Body of pancreas (tissue), 4 donors: ENCODE results near the gene CYTH1.

Experiments
- CTCF ChIP-seq, 7 experiments: fragments of 450-650 bp in 4 of 7; fragments of 200-600 bp in 3 of 7; sonication (generic) in 3 of 7; IDR thresholded peaks; one replicate each; pipeline ENCODE4 v1.5.1; 2016 to 2019; ENCODE audit warnings: antibody characterized with exemption in 7 of 7
- POLR2A ChIP-seq, 3 donors: fragments of 450-650 bp; IDR thresholded peaks; one replicate each; pipeline ENCODE4 v1.6.1; 2016; ENCODE audit warnings: antibody characterized with exemption in 3 of 3, mild to moderate bottlenecking in 2 of 3

GRCh38 chr17:78668847-78669246 lies 113.2 kb downstream of the CYTH1 start:
- TF ChIP-seq CTCF (IDR thresholded peaks at IDR 0.05) (no peak), POLR2A (IDR thresholded peaks at IDR 0.05) (no peak)
